Esophagus muscularis mucosa (tissue), 3 donors: ENCODE data around the gene CADM3.

Source experiments
- POLR2A ChIP-seq: fragments of 450-650 bp; IDR thresholded peaks from one replicate; pipeline ENCODE4 v1.6.1; 2017; ENCODE audit warnings: antibody characterized with exemption, moderate library complexity, mild to moderate bottlenecking, low read depth
- POLR2AphosphoS5 ChIP-seq, 2 donors: sonication (generic); formaldehyde crosslinking; IDR thresholded peaks; one replicate each; pipeline ENCODE4 v1.6.1; 2017; ENCODE audit warnings: antibody characterized with exemption in 2 of 2
- TF ChIP-seq, protein P1 (sequence below), 3 experiments: fragments of 200-600 bp in 2 of 3; fragments of 450-650 bp in 1 of 3; sonication (generic) in 2 of 3; IDR thresholded peaks; one replicate each; pipeline ENCODE4 v1.5.1; 2017 to 2019; ENCODE audit warnings: antibody characterized with exemption in 3 of 3, mild to moderate bottlenecking in 2 of 3, moderate library complexity in 1 of 3

DNA sequence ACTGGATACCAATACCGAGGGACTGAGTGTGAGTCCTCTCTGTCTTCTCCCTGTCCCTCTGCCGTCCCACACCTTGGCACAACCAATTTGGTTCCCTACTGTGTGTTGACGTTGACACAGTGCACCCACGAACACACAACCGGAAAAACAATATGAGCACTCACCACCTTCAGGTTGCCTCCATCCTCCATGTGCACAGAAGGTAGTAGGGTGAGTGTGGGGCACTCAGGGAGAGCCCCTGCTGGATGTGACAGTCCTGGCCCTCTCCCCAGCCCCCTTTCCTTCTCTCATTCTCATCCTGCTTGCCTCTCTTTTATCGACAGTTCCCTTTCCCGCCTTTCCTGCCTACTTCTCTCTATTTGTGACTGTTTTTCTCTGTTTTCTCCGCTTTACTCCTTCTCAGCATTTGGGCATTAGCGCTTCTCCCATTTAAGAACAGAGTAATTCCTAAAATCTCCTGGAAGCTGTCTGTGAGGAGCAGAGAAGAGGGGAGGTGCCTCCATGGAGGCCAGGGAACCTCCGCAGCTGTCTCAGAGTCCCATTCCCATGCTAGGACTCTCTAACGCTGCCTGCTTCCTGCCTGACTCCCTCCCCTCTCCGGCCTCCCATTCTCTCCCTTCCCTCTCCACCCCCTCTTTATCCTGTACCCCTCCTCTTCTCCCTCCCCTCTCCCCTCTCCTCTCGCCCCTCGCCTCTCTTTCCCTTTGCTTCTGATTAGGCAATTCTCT, 16.4 kb downstream of the CADM3 start:
- TF ChIP-seq, protein P1, sequence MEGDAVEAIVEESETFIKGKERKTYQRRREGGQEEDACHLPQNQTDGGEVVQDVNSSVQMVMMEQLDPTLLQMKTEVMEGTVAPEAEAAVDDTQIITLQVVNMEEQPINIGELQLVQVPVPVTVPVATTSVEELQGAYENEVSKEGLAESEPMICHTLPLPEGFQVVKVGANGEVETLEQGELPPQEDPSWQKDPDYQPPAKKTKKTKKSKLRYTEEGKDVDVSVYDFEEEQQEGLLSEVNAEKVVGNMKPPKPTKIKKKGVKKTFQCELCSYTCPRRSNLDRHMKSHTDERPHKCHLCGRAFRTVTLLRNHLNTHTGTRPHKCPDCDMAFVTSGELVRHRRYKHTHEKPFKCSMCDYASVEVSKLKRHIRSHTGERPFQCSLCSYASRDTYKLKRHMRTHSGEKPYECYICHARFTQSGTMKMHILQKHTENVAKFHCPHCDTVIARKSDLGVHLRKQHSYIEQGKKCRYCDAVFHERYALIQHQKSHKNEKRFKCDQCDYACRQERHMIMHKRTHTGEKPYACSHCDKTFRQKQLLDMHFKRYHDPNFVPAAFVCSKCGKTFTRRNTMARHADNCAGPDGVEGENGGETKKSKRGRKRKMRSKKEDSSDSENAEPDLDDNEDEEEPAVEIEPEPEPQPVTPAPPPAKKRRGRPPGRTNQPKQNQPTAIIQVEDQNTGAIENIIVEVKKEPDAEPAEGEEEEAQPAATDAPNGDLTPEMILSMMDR (IDR thresholded peaks at IDR 0.05), result no peak
- TF ChIP-seq POLR2A, result no peak
- no peak for TF ChIP-seq POLR2AphosphoS5 (IDR thresholded peaks at IDR 0.05)
